Measurements from ENCODE around the gene RACGAP1.

DNA sequence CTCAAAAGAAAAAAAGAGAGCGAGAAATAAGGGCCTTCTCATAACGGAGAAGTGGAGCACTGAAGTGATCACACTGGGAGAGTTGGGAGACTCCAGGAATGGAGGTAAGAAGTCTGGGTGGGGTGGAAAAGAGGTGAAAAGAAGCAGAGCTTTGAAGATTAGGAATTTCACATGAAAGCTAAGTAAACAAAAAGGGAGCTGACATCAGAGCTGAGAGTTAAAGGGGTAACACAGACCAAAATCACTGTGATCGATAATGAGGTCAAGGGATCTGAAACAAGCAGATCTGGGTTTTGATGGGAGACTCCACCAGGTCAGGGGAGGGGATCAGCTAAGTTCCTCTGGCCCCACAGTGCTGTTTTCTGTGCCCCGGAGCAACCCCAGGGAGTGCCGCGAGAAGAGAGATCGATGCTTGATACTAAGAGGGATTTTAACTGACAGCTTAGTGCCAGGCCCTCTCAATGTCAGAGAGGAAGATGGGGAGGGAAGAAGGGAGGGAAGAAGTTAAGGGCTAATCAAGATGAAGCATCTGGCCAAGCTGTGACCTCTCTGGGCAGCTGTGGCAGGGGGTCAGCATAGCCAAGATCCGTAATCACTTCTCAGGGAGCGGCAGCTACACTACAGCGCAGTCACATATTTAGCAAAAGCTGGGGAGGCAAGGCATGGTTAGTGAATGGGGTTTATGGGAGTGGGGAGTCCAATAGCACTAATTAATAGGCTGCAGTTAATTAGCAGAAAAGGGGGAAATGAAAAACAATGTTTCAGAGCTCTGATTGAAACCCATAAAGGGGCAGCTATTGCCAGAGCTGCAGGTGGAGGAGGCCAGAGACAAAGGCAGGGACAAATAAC is 44.6 kb downstream of the RACGAP1 start:
- TF ChIP-seq, protein P1, sequence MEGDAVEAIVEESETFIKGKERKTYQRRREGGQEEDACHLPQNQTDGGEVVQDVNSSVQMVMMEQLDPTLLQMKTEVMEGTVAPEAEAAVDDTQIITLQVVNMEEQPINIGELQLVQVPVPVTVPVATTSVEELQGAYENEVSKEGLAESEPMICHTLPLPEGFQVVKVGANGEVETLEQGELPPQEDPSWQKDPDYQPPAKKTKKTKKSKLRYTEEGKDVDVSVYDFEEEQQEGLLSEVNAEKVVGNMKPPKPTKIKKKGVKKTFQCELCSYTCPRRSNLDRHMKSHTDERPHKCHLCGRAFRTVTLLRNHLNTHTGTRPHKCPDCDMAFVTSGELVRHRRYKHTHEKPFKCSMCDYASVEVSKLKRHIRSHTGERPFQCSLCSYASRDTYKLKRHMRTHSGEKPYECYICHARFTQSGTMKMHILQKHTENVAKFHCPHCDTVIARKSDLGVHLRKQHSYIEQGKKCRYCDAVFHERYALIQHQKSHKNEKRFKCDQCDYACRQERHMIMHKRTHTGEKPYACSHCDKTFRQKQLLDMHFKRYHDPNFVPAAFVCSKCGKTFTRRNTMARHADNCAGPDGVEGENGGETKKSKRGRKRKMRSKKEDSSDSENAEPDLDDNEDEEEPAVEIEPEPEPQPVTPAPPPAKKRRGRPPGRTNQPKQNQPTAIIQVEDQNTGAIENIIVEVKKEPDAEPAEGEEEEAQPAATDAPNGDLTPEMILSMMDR (IDR thresholded peaks at IDR 0.05), result no peak
- no peak for TF ChIP-seq POLR2A (IDR thresholded peaks at IDR 0.05)

All from testis (tissue), 2 donors.